ENCODE data around the gene KRTAP10-1. TPM values are rescaled to one million over a fixed set of nuclear protein-coding genes. Genes with fewer than 3 reads are reported as not detected.
"Not testable (repeated sequence)": the region's sequence is repeated elsewhere in the genome, so short reads cannot be mapped to it uniquely, and the experiment has no call there.

The KRTAP10-1 gene
- total and polyA plus RNA-seq, 7 donors = not detected

DNA sequence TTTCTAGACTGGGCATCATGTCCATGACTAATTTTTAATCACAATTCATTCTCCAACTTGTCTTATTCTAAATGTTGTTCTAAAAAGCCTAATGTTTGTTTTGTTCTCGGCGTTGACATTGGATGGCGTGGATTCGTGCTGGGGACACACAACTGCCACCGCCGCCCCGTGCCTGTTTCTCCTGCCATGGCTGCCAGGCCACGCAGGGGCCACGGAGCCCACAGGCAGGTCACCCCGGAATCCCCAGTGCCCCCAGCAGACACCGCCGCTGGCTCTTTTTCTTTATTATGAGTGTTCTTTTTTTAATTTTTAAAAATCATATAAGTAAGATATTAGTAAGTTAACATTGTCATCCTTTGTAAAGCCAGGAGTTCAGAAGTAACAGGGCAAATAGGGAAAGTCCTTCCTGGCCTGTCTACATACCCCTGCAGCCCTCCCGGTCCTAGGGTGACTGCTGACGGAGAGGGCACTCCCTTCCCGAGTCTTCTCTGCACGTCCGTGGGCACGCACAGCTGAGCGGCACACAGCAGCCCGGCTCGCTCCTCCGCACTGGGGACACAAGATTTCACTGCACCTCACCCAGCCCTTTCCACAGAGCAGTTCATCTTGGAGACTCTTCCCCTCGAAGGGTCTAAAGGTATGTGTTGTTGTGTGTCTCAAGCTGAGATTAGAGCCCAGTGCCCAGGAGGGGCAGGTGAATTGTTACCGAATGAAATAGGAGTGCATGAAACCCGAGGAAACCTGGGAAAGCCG lies 32.1 kb downstream of the KRTAP10-1 start:
- WGBS, 2 donors = 86 to 92% methylated on average over 26 of the region's 26 CpGs
- Histone ChIP-seq H3K4me1 (peaks cover 0 to 9% (median 3%) of the 10 kb centered on the region in 4 donors), H3K36me3 (no peaks in the 10 kb centered on the region), H3K9me3 (no peaks in the 10 kb centered on the region), H3K27ac (no peak overlapping the region), H3K4me3 (no peak overlapping the region), H3K27me3 (peaks cover 3 to 46% (median 15%) of the 10 kb centered on the region in 3 donors)
- no peak for DNase-seq
- intact Hi-C loops (cut with DNase I) = no loop called here
- TF ChIP-seq POLR2A (IDR thresholded peaks at IDR 0.05) (no peak), EP300 (IDR thresholded peaks at IDR 0.05) (no peak), POLR2AphosphoS5 (IDR thresholded peaks at IDR 0.05) (no peak)
- TF ChIP-seq, protein P1, sequence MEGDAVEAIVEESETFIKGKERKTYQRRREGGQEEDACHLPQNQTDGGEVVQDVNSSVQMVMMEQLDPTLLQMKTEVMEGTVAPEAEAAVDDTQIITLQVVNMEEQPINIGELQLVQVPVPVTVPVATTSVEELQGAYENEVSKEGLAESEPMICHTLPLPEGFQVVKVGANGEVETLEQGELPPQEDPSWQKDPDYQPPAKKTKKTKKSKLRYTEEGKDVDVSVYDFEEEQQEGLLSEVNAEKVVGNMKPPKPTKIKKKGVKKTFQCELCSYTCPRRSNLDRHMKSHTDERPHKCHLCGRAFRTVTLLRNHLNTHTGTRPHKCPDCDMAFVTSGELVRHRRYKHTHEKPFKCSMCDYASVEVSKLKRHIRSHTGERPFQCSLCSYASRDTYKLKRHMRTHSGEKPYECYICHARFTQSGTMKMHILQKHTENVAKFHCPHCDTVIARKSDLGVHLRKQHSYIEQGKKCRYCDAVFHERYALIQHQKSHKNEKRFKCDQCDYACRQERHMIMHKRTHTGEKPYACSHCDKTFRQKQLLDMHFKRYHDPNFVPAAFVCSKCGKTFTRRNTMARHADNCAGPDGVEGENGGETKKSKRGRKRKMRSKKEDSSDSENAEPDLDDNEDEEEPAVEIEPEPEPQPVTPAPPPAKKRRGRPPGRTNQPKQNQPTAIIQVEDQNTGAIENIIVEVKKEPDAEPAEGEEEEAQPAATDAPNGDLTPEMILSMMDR (IDR thresholded peaks at IDR 0.05) = no peak

DNA sequence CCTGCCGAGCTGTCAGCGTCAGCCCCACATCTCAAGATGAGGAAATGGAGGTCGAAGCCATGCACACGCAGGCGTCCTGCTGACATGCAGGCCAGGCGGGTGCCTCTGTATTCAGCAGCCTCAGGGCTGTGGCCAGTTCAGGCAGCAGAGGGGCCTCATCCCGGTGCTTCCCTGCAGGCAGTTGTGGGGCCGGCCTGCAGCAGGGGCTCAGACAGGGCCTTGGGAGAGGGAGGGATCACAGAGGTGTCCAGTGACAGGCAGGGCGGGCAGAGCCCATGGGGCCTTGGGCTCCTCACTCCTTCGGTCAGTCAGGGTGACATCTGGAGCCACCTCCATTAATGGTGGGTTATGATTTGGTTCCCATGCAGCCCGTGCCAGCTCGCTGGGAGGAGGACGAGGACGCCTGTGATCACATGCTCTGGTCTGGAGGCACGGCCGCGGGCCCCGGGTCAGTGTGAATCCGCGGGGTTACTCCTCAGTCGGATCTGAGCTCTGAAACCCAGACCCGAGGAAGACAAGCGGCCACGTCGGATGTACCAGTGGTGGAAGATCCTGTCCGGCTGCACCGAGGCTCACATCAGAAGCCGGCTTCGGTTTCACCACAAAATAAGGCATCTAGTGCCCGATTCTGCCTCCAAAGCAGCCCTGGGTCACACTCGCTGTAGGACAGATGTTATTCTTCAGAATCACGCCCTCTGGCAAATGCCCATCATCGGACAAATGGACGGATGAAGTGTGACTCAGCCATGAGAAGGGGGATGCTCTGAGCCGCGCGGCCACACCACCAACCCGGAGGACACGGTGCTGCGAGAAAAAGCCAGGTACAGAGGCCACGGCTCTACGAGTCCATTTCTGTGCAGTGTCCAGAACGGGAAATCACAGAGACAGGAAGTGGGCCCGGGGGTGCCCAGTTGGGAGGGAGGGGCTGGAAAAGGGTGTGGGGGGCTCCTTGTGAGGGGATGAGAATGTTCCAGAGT lies 33.4 kb downstream of the KRTAP10-1 start:
- H3K4me1 ChIP-seq = peaks cover 0 to 9% (median 3%) of the 10 kb centered on the region in 4 donors
- WGBS, 2 donors = 85 to 88% methylated on average over 44 of the region's 44 CpGs
- intact Hi-C loops (cut with DNase I) = no loop called here
- H3K27me3 ChIP-seq = peaks cover 3 to 52% (median 15%) of the 10 kb centered on the region in 3 donors
- H3K36me3 ChIP-seq = no peaks in the 10 kb centered on the region
- H3K9me3 ChIP-seq = no peaks in the 10 kb centered on the region
- H3K27ac ChIP-seq = no peak overlapping the region
- H3K4me3 ChIP-seq = no peak overlapping the region
- no peak for DNase-seq
- no peak for TF ChIP-seq EP300 (IDR thresholded peaks at IDR 0.05)
- TF ChIP-seq, protein P1 (IDR thresholded peaks at IDR 0.05) = no peak
- no peak for TF ChIP-seq POLR2AphosphoS5 (IDR thresholded peaks at IDR 0.05)
- TF ChIP-seq POLR2A (IDR thresholded peaks at IDR 0.05) = no peak

DNA sequence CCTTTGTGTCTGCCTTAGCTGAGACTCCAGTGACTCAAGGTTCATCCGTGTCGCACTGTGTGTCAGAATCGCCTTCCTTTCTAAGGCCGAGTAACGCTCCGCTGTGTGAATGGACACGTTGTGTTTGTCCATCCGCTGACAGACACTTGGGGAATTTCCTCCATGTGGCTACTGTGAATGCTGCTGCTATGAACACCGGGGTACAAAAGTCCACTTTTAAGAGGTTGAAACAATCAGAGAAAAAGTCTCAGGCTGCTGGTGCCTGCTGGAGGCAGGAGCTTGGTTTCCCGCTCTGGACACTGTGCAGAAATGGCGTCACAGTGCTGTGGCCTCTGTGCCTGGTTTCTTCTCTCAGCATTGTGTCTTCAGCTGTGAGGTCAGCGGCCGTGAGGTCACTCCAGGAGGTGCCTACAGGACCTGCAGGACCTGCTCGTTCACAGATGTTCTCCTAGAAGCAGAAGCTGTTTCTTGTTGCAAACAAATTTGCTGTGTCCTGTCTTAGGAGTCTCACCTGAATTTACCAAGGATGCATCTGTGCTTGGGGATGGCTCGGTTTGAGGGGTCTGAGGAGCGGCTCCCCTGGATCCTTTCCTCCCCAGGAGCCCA lies 34.2 kb downstream of the KRTAP10-1 start:
- peaks cover 3 to 59% (median 14%) of the 10 kb centered on the region in 3 donors for H3K27me3 ChIP-seq
- no peak overlapping the region for H3K27ac ChIP-seq
- H3K36me3 ChIP-seq = no peaks in the 10 kb centered on the region
- no peak overlapping the region for H3K4me3 ChIP-seq
- no peak for DNase-seq
- intact Hi-C loops (cut with DNase I) = no loop called here
- peaks cover 0 to 9% (median 3%) of the 10 kb centered on the region in 4 donors for H3K4me1 ChIP-seq
- 27 to 75% methylated on average over 16 of the region's 16 CpGs for WGBS, 2 donors
- H3K9me3 ChIP-seq = no peaks in the 10 kb centered on the region
- TF ChIP-seq EP300 (IDR thresholded peaks at IDR 0.05) (no peak), POLR2AphosphoS5 (IDR thresholded peaks at IDR 0.05) (no peak), POLR2A (IDR thresholded peaks at IDR 0.05) (no peak)
- TF ChIP-seq, protein P1 (IDR thresholded peaks at IDR 0.05) = no peak

DNA sequence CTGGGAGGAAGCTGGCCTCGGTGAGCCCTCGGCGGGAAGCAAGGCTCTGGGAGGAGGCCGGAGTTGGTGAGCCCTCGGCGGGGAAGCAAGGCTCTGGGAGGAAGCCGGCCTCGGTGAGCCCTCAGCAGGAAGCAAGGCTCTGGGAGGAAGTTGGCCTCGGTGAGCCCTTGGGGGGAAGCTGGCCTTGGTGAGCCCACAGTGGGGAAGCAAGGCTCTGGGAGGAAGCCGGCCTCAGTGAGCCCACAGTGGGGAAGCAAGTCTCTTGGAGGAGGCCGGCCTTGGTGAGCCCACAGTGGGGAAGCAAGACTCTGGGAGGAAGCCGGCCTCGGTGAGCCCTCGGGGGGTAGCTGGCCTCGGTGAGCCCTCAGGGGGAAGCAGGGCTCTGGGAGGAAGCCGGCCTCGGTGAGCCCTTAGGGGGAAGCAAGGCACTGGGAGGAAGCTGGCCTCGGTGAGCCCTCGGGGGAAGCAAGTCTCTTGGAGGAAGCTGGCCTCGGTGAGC lies 36.0 kb downstream of the KRTAP10-1 start:
- 47 to 87% methylated on average over 20 of the region's 20 CpGs for WGBS, 2 donors
- H3K4me3 ChIP-seq = no peak overlapping the region
- DNase-seq = no peak
- intact Hi-C loops (cut with DNase I) = no loop called here
- H3K4me1 ChIP-seq = no peaks in the 10 kb centered on the region
- H3K27me3 ChIP-seq = peaks cover 4 to 51% (median 9%) of the 10 kb centered on the region in 3 donors
- no peak overlapping the region for H3K27ac ChIP-seq
- H3K9me3 ChIP-seq = no peaks in the 10 kb centered on the region
- TF ChIP-seq, protein P1 (IDR thresholded peaks at IDR 0.05) = no peak
- TF ChIP-seq POLR2A (IDR thresholded peaks at IDR 0.05) (no peak), EP300 (IDR thresholded peaks at IDR 0.05) (no peak)
- no peaks in the 10 kb centered on the region for H3K36me3 ChIP-seq

DNA sequence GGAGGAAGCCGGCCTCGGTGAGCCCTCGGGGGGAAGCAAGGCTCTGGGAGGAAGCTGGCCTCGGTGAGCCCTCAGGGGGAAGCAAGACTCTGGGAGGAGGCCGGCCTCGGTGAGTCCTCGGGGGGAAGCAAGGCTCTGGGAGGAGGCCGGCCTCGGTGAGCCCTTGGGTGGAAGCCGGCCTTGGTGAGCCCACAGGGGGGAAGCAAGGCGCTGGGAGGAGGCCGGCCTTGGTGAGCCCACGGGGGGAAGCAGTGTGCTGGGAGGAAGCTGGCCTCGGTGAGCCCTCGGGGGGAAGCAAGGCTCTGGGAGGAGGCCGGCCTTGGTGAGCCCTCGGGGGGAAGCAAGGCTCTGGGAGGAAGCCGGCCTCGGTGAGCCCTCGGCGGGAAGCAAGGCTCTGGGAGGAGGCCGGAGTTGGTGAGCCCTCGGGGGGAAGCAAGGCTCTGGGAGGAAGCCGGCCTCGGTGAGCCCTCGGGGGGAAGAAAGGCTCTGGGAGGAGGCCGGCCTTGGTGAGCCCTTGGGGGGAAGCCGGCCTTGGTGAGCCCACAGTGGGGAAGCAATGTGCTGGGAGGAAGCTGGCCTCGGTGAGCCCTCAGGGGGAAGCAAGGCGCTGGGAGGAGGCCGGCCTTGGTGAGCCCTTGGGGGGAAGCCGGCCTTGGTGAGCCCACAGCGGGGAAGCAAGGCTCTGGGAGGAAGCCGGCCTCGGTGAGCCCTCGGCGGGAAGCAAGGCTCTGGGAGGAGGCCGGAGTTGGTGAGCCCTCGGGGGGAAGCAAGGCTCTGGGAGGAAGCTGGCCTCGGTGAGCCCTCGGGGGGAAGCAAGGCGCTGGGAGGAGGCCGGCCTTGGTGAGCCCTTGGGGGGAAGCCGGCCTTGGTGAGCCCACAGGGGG lies 36.7 kb downstream of the KRTAP10-1 start:
- H3K9me3 ChIP-seq; H3K4me1 ChIP-seq; DNase-seq; intact Hi-C loops (cut with DNase I); H3K36me3 ChIP-seq; H3K27ac ChIP-seq; H3K4me3 ChIP-seq: not testable (repeated sequence)
- WGBS, 2 donors = 77 to 91% methylated on average over 44 of the region's 44 CpGs
- peaks cover 2 to 45% (median 12%) of the 10 kb centered on the region in 3 donors for H3K27me3 ChIP-seq
